ENCODE measurements around the gene LAMA1.

Gene LAMA1

GRCh38 chr18:6960124-6960523 is 157.5 kb downstream of the LAMA1 start:
- no peaks in the 10 kb centered on the region for H3K79me2 ChIP-seq (ENCODE audit: insufficient read depth, low read length)
- no peaks in the 10 kb centered on the region for H3K9me3 ChIP-seq (ENCODE audit: insufficient read depth, low read length, severe bottlenecking)
- ATAC-seq (ENCODE audit: insufficient read depth, low read depth) (no peak), DNase-seq (no peak)
- no peak overlapping the region for H3K9ac ChIP-seq (ENCODE audit: low read depth, low read length)
- H3K27me3 ChIP-seq (ENCODE audit: insufficient read depth, low read length, poor library complexity): no peaks in the 10 kb centered on the region
- H3K4me2 ChIP-seq (ENCODE audit: insufficient read depth, low read length): no peak overlapping the region
- no peaks in the 10 kb centered on the region for H4K20me1 ChIP-seq (ENCODE audit: insufficient read depth, low read length)
- H3K4me1 ChIP-seq (ENCODE audit: insufficient read depth, low read length): no peaks in the 10 kb centered on the region
- H3K27ac ChIP-seq (ENCODE audit: low read length): no peak overlapping the region
- H3K36me3 ChIP-seq (ENCODE audit: insufficient read depth, low read length): no peaks in the 10 kb centered on the region
- no peak overlapping the region for H3K4me3 ChIP-seq (ENCODE audit: low read depth in 1 of 2, low read length in 2 of 2)
- no peak overlapping the region for H2AFZ ChIP-seq (ENCODE audit: low read depth, low read length)
- TF ChIP-seq, protein P1, sequence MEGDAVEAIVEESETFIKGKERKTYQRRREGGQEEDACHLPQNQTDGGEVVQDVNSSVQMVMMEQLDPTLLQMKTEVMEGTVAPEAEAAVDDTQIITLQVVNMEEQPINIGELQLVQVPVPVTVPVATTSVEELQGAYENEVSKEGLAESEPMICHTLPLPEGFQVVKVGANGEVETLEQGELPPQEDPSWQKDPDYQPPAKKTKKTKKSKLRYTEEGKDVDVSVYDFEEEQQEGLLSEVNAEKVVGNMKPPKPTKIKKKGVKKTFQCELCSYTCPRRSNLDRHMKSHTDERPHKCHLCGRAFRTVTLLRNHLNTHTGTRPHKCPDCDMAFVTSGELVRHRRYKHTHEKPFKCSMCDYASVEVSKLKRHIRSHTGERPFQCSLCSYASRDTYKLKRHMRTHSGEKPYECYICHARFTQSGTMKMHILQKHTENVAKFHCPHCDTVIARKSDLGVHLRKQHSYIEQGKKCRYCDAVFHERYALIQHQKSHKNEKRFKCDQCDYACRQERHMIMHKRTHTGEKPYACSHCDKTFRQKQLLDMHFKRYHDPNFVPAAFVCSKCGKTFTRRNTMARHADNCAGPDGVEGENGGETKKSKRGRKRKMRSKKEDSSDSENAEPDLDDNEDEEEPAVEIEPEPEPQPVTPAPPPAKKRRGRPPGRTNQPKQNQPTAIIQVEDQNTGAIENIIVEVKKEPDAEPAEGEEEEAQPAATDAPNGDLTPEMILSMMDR (IDR thresholded peaks at IDR 0.05; ENCODE audit: borderline replicate concordance, extremely low read depth, low read length, poor library complexity, severe bottlenecking): no peak
- TF ChIP-seq EZH2 (IDR thresholded peaks at IDR 0.05; ENCODE audit: borderline replicate concordance, low read depth, low read length, severe bottlenecking): no peak

- H3K27ac ChIP-seq (ENCODE audit: low read length): no peak overlapping the region
- ATAC-seq (ENCODE audit: insufficient read depth, low read depth) (no peak), DNase-seq (no peak)
- H2AFZ ChIP-seq (ENCODE audit: low read depth, low read length): no peak overlapping the region
- no peaks in the 10 kb centered on the region for H3K79me2 ChIP-seq (ENCODE audit: insufficient read depth, low read length)
- H4K20me1 ChIP-seq (ENCODE audit: insufficient read depth, low read length): no peaks in the 10 kb centered on the region
- H3K4me2 ChIP-seq (ENCODE audit: insufficient read depth, low read length): no peak overlapping the region
- H3K36me3 ChIP-seq (ENCODE audit: insufficient read depth, low read length): no peaks in the 10 kb centered on the region
- H3K9me3 ChIP-seq (ENCODE audit: insufficient read depth, low read length, severe bottlenecking): no peaks in the 10 kb centered on the region
- TF ChIP-seq EZH2 (IDR thresholded peaks at IDR 0.05; ENCODE audit: borderline replicate concordance, low read depth, low read length, severe bottlenecking): no peak
- TF ChIP-seq, protein P1 (IDR thresholded peaks at IDR 0.05; ENCODE audit: borderline replicate concordance, extremely low read depth, low read length, poor library complexity, severe bottlenecking): no peak
- no peaks in the 10 kb centered on the region for H3K27me3 ChIP-seq (ENCODE audit: insufficient read depth, low read length, poor library complexity)
- H3K9ac ChIP-seq (ENCODE audit: low read depth, low read length): no peak overlapping the region
- no peaks in the 10 kb centered on the region for H3K4me1 ChIP-seq (ENCODE audit: insufficient read depth, low read length)
- H3K4me3 ChIP-seq (ENCODE audit: low read depth in 1 of 2, low read length in 2 of 2): no peak overlapping the region
These were observed 158.5 kb downstream of the LAMA1 start for GRCh38 chr18:6959110-6959509.

DNA sequence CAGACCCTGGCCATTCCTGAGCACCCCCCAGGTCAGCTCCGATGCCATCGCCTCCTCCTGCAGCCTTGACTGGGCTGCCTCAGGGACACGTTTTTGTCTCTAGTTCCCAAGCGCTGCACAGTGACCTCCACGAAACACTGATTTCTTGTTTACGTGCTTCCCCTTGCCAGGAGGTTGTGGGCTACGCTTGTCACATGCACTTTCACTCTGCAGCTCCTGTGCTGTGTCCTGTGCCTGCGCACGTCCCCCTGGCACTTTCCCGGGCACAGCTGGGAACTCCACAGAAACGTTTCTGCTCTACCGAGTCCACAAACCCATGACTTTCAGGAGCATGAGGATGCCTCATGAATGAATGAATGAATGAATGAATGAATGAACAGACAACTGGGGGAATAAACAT is 160.6 kb downstream of the LAMA1 start:
- Histone ChIP-seq H3K9ac (ENCODE audit: low read depth, low read length) (no peak overlapping the region), H3K9me3 (ENCODE audit: insufficient read depth, low read length, severe bottlenecking) (peaks cover 4% of the 10 kb centered on the region)
- ATAC-seq (ENCODE audit: insufficient read depth, low read depth): no peak

More for the DNA sequence above, 160.6 kb downstream of the LAMA1 start:
- Histone ChIP-seq H3K4me2 (ENCODE audit: insufficient read depth, low read length) (no peak overlapping the region), H3K27me3 (ENCODE audit: insufficient read depth, low read length, poor library complexity) (no peaks in the 10 kb centered on the region), H3K27ac (ENCODE audit: low read length) (no peak overlapping the region), H2AFZ (ENCODE audit: low read depth, low read length) (no peak overlapping the region), H3K36me3 (ENCODE audit: insufficient read depth, low read length) (no peaks in the 10 kb centered on the region), H3K4me3 (ENCODE audit: low read depth in 1 of 2, low read length in 2 of 2) (no peak overlapping the region), H3K4me1 (ENCODE audit: insufficient read depth, low read length) (no peaks in the 10 kb centered on the region), H4K20me1 (ENCODE audit: insufficient read depth, low read length) (no peaks in the 10 kb centered on the region), H3K79me2 (ENCODE audit: insufficient read depth, low read length) (no peaks in the 10 kb centered on the region)
- DNase-seq: no peak
- TF ChIP-seq, protein P1 (IDR thresholded peaks at IDR 0.05; ENCODE audit: borderline replicate concordance, extremely low read depth, low read length, poor library complexity, severe bottlenecking): no peak
- no peak for TF ChIP-seq EZH2 (IDR thresholded peaks at IDR 0.05; ENCODE audit: borderline replicate concordance, low read depth, low read length, severe bottlenecking)
